Bronchial epithelial cell (primary cell): ENCODE data around the gene SVIL. TPM values are rescaled to one million over a fixed set of nuclear protein-coding genes. Genes with fewer than 3 reads are reported as not detected.
"Not testable (repeated sequence)": the region's sequence is repeated elsewhere in the genome, so short reads cannot be mapped to it uniquely, and the experiment has no call there.

Experiments used
- DNase-seq: peaks from one replicate; pipeline ENCODE4 v3.0.0-alpha.2; 2010; ENCODE audit warnings: low read depth
- FAIRE-seq: peaks from 2 replicates; lab custom pipeline; 2011; peaks lifted over from hg19 to GRCh38; lab: Jason Lieb, UNC
- H3K27me3 ChIP-seq: 2 replicates; pipeline ENCODE4 v1.5.1; 2011; ENCODE audit warnings: low read length; ENCODE audit not compliant: control insufficient read depth, insufficient read depth
- H3K36me3 ChIP-seq: 2 replicates; pipeline ENCODE4 v1.5.1; 2011; ENCODE audit warnings: low read length; ENCODE audit not compliant: control insufficient read depth, insufficient read depth
- H3K4me3 ChIP-seq: 2 replicates; pipeline ENCODE4 v1.5.1; 2011; ENCODE audit warnings: mild to moderate bottlenecking, low read depth, low read length, control low read depth
- total RNA-seq: library from RNA; depleted of rRNA; stranded (reverse); fragments of >200 nt; gene quantifications from 2 replicates; pipeline ENCODE4 v1.2.1, GENCODE V29; 2014
- TF ChIP-seq, protein P1 (sequence below): IDR thresholded peaks from 2 replicates; pipeline ENCODE4 v1.5.1; 2011; ENCODE audit warnings: mild to moderate bottlenecking, moderate library complexity, low read length, control low read depth, inconsistent platforms; ENCODE audit not compliant: insufficient read depth, severe bottlenecking

The SVIL gene
- total RNA-seq, 1 donor from 2014 or later: 12.6 TPM

- Histone ChIP-seq H3K27me3 (no peaks in the 10 kb centered on the region), H3K36me3 (no peaks in the 10 kb centered on the region), H3K4me3 (no peak overlapping the region)
- TF ChIP-seq, protein P1, sequence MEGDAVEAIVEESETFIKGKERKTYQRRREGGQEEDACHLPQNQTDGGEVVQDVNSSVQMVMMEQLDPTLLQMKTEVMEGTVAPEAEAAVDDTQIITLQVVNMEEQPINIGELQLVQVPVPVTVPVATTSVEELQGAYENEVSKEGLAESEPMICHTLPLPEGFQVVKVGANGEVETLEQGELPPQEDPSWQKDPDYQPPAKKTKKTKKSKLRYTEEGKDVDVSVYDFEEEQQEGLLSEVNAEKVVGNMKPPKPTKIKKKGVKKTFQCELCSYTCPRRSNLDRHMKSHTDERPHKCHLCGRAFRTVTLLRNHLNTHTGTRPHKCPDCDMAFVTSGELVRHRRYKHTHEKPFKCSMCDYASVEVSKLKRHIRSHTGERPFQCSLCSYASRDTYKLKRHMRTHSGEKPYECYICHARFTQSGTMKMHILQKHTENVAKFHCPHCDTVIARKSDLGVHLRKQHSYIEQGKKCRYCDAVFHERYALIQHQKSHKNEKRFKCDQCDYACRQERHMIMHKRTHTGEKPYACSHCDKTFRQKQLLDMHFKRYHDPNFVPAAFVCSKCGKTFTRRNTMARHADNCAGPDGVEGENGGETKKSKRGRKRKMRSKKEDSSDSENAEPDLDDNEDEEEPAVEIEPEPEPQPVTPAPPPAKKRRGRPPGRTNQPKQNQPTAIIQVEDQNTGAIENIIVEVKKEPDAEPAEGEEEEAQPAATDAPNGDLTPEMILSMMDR: no peak
- no peak for FAIRE-seq
- no peak for DNase-seq
Observed at GRCh38 chr10:29508554-29509244, 126.1 kb downstream of the SVIL start.

DNA sequence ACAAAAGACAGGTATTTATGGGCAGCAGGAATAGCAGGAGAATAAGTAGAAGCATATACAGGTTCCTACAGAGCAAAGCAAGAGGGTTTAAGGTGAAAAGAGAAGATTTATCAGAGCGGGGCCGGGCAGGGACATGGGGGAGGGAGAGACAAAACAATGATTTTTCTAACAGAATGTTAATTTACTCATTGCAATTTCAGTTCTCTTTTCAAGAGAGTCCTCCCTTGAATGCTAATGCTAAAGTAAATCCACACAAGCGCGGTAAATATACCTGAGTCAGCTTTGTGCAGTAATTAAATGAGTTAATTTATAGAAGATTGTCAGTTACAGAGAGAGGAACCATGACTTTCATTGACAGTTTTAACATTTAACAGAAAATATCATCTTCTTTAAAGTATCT lies 127.0 kb downstream of the SVIL start:
- H3K36me3 ChIP-seq: not testable (repeated sequence)

DNA sequence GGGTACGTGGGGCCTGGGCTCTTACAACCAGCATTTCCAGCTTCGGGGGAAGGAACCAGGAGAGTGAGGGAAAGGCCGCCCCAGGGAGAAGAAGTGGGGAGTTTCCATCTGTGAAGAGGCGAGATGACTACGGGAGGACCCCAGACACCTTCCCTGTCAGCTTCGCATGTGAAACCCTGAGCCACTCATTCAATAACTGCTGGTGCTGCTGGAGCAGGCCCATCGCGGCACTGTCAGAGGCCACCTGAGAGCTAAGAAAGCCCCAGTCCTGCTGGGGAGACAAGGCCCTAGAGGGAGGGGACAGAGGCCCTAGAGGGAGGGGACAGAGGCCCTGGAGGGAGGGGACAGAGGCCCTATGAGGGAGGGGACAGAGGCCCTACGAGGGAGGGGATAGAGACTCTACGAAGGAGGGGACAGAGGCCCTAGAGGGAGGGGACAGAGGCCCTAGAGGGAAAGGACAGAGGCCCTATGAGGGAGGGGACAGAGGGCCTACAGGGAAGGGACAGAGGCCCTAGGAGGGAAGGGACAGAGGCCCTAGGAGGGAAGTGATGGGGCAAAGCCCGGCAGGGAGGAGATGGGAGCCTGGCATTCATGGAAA lies 128.3 kb downstream of the SVIL start:
- H3K27me3 ChIP-seq, H3K36me3 ChIP-seq, DNase-seq, H3K4me3 ChIP-seq: not testable (repeated sequence)
- peak; percentile 95 for FAIRE-seq

More for the DNA sequence above, 127.0 kb downstream of the SVIL start:
- FAIRE-seq, H3K27me3 ChIP-seq, DNase-seq, H3K4me3 ChIP-seq: not testable (repeated sequence)

GRCh38 chr10:29502351-29502750 lies 132.4 kb downstream of the SVIL start:
- H3K36me3 ChIP-seq: peaks cover 2% of the 10 kb centered on the region
- H3K4me3 ChIP-seq: no peak overlapping the region
- FAIRE-seq (no peak), DNase-seq (no peak)
- TF ChIP-seq, protein P1: no peak
- no peaks in the 10 kb centered on the region for H3K27me3 ChIP-seq

GRCh38 chr10:29501692-29502091 lies 133.1 kb downstream of the SVIL start:
- H3K4me3 ChIP-seq: no peak overlapping the region
- FAIRE-seq (no peak), DNase-seq (peak; percentile 92)
- TF ChIP-seq, protein P1: no peak
- no peaks in the 10 kb centered on the region for H3K27me3 ChIP-seq
- H3K36me3 ChIP-seq: peaks cover 2% of the 10 kb centered on the region

- peaks cover 3% of the 10 kb centered on the region for H3K36me3 ChIP-seq
- H3K27me3 ChIP-seq: no peaks in the 10 kb centered on the region
- no peak overlapping the region for H3K4me3 ChIP-seq
- TF ChIP-seq, protein P1: no peak
- DNase-seq: no peak
- FAIRE-seq: no peak
Observed at GRCh38 chr10:29499993-29500537, 134.7 kb downstream of the SVIL start.
